Memory B cell (primary cell): ENCODE results near the gene ACKR2.

Experiments used
- ATAC-seq: fragments of 150-1000 bp; cut with Tn5 transposase; 2 replicates; pipeline ENCODE4 v1.10.0; 2021; ENCODE audit warnings: low read depth, mild to moderate bottlenecking, moderate library complexity
- DNase-seq, 2 donors: peaks; one replicate each; pipeline ENCODE4 v3.0.0; 2022; ENCODE audit warnings: low spot score in 2 of 2
- H3K27ac Mint-ChIP-seq: one replicate; pipeline ENCODE4 v1.8.0; 2022; ENCODE audit warnings: mild to moderate bottlenecking, moderate library complexity, mixed read lengths
- H3K27me3 Mint-ChIP-seq: one replicate; pipeline ENCODE4 v1.8.0; 2022; ENCODE audit warnings: mixed read lengths
- H3K36me3 Mint-ChIP-seq: one replicate; pipeline ENCODE4 v1.8.0; 2022; ENCODE audit warnings: mild to moderate bottlenecking, mixed read lengths
- H3K4me1 Mint-ChIP-seq: one replicate; pipeline ENCODE4 v1.8.0; 2022; ENCODE audit warnings: mixed read lengths
- H3K4me3 Mint-ChIP-seq: one replicate; pipeline ENCODE4 v1.8.0; 2022; ENCODE audit warnings: mild to moderate bottlenecking, moderate library complexity, mixed read lengths
- H3K9me3 Mint-ChIP-seq: one replicate; pipeline ENCODE4 v1.8.0; 2022; ENCODE audit warnings: mixed read lengths

The ACKR2 gene, protein sequence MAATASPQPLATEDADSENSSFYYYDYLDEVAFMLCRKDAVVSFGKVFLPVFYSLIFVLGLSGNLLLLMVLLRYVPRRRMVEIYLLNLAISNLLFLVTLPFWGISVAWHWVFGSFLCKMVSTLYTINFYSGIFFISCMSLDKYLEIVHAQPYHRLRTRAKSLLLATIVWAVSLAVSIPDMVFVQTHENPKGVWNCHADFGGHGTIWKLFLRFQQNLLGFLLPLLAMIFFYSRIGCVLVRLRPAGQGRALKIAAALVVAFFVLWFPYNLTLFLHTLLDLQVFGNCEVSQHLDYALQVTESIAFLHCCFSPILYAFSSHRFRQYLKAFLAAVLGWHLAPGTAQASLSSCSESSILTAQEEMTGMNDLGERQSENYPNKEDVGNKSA

DNA sequence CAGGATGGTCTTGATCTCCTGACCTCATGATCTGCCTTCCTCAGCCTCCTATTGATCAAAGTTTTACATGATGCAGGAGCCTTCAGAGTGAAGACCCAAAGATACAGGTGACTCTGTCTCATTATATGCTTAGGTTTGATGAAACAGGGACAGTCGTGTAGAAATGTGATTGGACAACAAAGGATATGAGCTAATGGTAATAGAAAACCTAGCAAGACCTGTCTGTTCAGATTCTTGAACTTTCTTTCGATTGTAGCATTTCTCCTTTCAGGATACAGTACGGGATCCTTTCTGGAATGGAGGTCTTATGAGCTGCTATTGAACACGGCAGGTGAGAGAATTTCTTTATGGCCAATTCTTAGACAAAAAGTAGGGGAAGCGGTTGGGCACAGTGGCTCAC is at the start of gene ACKR2:
Gene ACKR2, plus strand, starts transcription at position 244 of the 400 bp plus-strand sequence. CDS start 55,058 bp downstream, outside the sequence.
- no peaks in the 10 kb centered on the region for H3K9me3 Mint-ChIP-seq
- H3K27me3 Mint-ChIP-seq = peaks cover 1% of the 10 kb centered on the region
- H3K4me3 Mint-ChIP-seq = no peak within 1 kb of the TSS
- peaks cover 7% of the 10 kb centered on the region for H3K4me1 Mint-ChIP-seq
- H3K27ac Mint-ChIP-seq = no peak within 1 kb of the TSS
- no peak for ATAC-seq
- no peak for DNase-seq
- no peaks in the 10 kb centered on the region for H3K36me3 Mint-ChIP-seq

DNA sequence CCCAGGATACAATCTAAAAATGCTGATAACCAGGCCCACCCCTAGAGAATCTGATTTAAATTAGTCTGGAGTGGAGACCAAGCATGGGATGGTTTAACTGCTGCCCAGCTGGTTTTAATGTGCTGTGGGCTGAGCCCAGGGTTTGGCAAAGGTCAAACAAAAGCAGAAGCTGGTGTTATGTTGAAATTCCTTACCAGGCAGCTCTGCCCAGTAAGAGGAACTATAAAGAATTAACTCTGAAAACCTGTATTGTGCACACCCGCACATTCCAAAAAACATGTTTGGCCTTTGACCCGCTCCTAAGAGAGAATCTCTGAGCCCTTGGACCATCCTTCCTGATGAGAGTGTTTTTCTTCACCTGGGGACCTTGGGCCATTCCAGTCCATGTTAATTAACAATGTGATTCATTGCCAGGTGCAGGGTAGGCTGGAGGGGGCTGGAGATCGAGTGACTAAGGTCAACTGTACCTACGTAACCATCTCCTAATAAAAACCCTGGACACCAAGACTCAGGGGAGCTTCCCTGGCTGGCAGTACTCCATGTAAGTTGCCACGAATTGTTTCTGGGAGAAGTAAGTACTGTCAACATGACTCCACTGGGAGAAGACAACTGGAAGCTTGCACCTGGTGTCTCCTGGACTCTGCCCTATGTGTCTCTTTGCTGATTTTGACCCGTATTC is 47.1 kb upstream of the ACKR2 start:
- H3K27ac Mint-ChIP-seq = no peak overlapping the region
- no peaks in the 10 kb centered on the region for H3K4me1 Mint-ChIP-seq
- no peaks in the 10 kb centered on the region for H3K36me3 Mint-ChIP-seq
- H3K4me3 Mint-ChIP-seq = no peak overlapping the region
- no peak for ATAC-seq
- H3K9me3 Mint-ChIP-seq = no peaks in the 10 kb centered on the region
- peaks cover 2% of the 10 kb centered on the region for H3K27me3 Mint-ChIP-seq
- no peak for DNase-seq

DNA sequence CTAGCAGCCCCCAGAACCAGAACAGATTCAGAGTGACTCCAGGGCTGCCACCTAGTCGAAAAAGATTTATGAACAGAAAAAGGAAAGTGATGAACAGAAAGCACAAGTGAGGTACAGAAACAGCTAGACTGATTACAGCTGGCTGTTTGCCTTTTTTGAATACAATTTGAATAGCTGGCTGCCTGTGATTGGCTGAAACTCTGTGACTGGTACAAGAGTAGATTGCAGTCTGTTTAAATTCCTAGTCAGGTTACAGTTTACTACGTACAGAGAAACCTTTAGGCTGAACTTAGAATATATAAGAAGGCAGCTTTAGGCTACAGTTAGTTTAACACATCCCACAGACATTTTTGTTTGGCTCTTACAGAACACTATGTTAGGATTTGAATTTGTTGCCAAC is 46.2 kb upstream of the ACKR2 start:
- DNase-seq = no peak
- no peak for ATAC-seq
- H3K4me1 Mint-ChIP-seq = no peaks in the 10 kb centered on the region
- no peaks in the 10 kb centered on the region for H3K36me3 Mint-ChIP-seq
- peaks cover 2% of the 10 kb centered on the region for H3K27me3 Mint-ChIP-seq
- H3K9me3 Mint-ChIP-seq = no peaks in the 10 kb centered on the region
- H3K27ac Mint-ChIP-seq = no peak overlapping the region
- no peak overlapping the region for H3K4me3 Mint-ChIP-seq

DNA sequence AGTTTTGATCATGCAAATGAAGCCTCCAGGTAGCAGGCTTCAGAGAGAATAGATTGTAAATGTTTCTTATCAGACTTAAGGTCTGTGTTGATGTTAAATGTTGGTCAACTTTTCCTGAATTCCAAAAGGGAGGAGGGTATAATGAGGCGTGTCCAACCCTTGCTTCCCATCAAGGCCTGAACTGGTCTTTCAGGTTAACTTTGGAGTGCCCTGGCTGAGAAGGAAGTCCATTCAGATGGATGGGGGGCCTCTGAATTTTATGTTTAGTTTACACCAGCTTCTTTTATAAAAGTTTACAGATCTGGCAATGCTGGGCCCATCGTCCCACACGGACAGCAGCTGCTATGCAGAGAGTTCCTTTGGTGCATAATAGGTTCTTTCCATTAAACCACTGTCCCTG is 45.1 kb upstream of the ACKR2 start:
- Mint-ChIP-seq H3K27me3 (no peaks in the 10 kb centered on the region), H3K9me3 (no peaks in the 10 kb centered on the region), H3K4me3 (no peak overlapping the region), H3K4me1 (no peaks in the 10 kb centered on the region), H3K27ac (no peak overlapping the region), H3K36me3 (no peaks in the 10 kb centered on the region)
- ATAC-seq (no peak), DNase-seq (no peak)

DNA sequence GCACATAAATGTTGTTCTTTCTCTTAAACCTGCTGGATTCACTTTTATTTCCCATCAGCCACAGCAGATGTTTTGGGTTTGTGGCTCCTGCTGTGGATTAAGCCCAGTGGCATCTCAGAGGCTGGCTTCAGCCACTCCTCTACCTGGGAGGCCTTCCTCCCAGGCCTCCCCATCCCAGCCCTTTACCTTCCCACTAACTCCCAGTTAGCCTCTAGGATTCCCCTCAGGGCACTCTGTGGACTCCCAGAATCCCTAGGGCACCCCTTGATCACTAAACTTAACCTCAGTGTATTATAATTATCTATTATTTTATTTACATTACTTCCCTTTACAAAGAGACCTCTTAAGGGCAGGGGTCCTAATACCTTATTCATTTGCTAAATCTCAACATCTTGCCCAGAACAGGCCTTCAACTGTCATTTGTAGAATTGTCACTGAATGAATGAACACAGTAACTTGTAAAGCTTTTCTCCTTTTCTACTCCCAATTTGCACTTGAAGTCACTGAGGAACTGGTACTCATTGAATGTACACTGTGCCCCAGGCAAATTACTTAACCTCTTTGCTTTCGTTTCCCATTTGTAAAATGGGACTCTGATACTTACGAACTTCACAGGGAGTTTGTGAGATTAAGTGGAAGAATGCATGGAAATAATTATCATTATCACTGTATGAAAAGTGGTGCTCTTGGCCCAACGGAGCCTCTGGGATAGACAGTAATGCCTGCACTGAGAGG is 44.5 kb upstream of the ACKR2 start:
- Mint-ChIP-seq H3K4me1 (no peaks in the 10 kb centered on the region), H3K27ac (no peak overlapping the region), H3K9me3 (no peaks in the 10 kb centered on the region), H3K27me3 (no peaks in the 10 kb centered on the region), H3K4me3 (no peak overlapping the region), H3K36me3 (no peaks in the 10 kb centered on the region)
- ATAC-seq (no peak), DNase-seq (no peak)

DNA sequence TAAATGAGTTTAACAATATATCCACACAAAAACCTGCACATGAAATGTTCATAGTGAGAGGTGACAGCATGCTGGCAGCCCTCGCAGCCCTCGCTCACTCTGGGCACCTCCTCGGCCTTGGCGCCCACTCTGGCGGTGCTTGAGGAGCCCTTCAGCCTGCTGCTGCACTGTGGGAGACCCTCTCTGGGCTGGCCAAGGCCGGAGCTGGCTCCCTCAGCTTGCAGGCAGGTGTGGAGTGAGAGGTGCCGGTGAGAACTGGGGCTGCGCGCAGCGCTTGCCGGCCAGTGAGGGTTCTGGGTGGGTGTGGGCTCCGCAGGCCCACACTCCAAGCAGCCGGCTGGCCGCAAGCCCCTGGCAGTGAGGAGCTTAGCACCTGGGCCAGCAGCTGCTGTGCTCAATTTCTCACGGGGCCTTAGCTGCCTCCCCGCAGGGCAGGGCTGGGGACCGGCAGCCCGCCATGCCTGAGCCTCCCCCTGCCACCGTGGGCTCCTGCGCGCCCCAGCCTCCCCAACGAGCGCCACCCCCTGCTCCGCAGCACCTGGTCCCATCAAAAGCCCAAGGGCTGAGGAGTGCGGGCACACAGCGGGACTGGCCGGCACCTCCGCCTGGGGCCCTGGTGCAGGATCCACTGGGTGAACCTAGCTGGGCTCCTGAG is 39.6 kb upstream of the ACKR2 start:
- ATAC-seq = no peak
- H3K36me3 Mint-ChIP-seq = no peaks in the 10 kb centered on the region
- H3K27ac Mint-ChIP-seq = no peak overlapping the region
- H3K27me3 Mint-ChIP-seq = no peaks in the 10 kb centered on the region
- DNase-seq = no peak
- peaks cover 5% of the 10 kb centered on the region for H3K4me1 Mint-ChIP-seq
- H3K4me3 Mint-ChIP-seq = no peak overlapping the region
- no peaks in the 10 kb centered on the region for H3K9me3 Mint-ChIP-seq

DNA sequence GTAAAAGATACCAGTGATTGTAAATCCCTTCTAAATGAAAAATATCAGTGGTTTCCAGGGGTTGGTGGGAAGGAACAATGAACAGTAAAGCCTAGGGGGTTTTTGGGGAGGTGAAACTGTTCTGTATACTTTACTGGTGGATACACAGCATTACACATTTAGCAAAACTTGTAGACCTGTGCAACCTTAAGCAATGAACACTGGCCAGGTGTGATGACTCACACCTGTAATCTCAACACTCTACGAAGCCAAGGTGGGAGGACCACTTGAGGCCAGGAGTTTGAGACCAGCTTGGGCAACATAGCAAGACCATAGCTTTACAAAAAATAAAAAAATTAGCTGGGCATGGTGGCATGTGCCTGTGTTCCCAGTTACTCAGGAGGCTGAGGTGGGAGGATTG is 38.0 kb upstream of the ACKR2 start:
- ATAC-seq (no peak), DNase-seq (no peak)
- Mint-ChIP-seq H3K27ac (peak overlapping the region; percentile 43), H3K4me3 (no peak overlapping the region), H3K36me3 (no peaks in the 10 kb centered on the region), H3K9me3 (no peaks in the 10 kb centered on the region), H3K27me3 (no peaks in the 10 kb centered on the region), H3K4me1 (peaks cover 5% of the 10 kb centered on the region)

DNA sequence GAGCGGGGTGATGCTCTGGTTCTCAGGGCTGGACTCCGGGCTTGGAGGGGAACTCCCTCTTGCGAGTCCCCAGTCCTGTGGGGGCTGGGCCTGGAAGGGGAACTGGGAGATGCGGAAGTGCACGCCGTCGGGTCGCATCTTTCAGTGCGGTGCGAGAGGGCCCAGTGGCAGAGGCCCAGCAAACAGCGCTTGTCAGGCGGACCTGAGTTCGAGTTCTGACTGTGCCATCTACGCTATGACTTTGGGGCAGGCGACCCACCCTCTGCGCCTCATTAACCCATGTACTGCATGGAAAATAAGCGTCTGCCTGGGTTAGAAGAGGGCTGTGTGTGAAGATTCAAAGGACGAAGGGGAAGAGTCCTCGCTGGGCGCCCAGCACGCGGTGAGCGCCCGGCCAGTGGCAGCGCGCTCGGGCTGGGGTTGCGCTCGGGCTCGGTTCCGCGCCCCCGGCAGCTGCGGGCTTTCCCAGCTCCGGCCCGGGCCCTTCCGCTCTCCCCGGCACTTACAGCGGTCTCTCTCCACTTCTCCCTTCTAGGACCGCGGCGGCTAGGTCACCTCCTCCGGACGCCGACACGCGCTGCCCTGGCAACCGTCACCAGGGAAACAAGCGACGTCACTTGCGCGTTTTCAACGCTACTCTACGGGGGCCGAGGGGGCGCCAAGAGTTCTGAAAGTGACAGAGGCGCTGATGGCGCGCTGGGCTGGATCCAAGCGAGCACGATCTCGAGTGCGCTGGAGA is 36.4 kb upstream of the ACKR2 start, which contains the start of gene CCDC13:
Gene CCDC13, minus strand, starts transcription at position 584 of the 739 bp plus-strand sequence. CDS start 14,908 bp downstream, outside the sequence.
- peak; percentile 94 to 96 for DNase-seq
- H3K4me3 Mint-ChIP-seq = peak within 1 kb of the TSS; percentile 85
- H3K27me3 Mint-ChIP-seq = no peaks in the 10 kb centered on the region
- ATAC-seq = peak; percentile 92
- peak within 1 kb of the TSS; percentile 94 for H3K27ac Mint-ChIP-seq
- H3K4me1 Mint-ChIP-seq = peaks cover 5% of the 10 kb centered on the region
- H3K9me3 Mint-ChIP-seq = no peaks in the 10 kb centered on the region
- H3K36me3 Mint-ChIP-seq = no peaks in the 10 kb centered on the region

DNA sequence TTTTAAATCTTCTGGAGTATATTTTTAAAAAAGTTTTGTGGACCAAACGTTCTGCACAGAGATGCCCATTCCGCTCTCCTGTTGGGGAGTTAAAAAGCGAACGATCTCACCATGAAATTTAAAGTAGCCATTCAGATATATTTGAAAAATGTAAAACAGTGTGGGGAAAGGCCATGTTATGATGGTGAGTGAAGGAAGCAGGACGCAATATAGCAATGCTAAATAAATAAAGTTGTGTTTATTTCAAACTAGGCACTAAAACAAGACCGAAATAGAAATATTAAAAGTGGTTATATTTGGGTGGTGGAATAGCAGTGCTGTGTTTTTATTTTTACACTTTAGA is 35.9 kb upstream of the ACKR2 start:
- ATAC-seq = peak; percentile 6
- no peaks in the 10 kb centered on the region for H3K36me3 Mint-ChIP-seq
- peak overlapping the region; percentile 94 for H3K27ac Mint-ChIP-seq
- no peaks in the 10 kb centered on the region for H3K27me3 Mint-ChIP-seq
- peaks cover 5% of the 10 kb centered on the region for H3K4me1 Mint-ChIP-seq
- no peaks in the 10 kb centered on the region for H3K9me3 Mint-ChIP-seq
- no peak for DNase-seq
- peak overlapping the region; percentile 85 for H3K4me3 Mint-ChIP-seq

DNA sequence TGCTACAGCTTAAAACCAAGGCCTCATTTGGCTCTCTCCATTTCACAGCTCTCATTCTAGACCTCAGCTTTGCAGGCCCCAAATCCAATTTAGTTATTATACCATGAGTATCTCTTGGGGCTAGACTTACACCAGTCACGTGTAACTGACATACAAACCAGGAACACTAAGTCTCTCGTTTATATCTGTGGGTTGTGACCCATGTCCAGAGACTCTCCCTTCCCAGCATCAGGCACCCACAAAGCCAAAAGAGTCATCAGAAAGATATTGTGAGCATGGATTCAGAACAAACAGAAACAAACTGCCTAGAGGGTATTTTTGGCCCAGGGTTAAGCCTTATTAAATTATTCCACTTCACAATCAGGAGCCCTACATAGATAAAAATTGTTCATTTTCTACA is 30.6 kb upstream of the ACKR2 start:
- Mint-ChIP-seq H3K27me3 (no peaks in the 10 kb centered on the region), H3K36me3 (peaks cover 4% of the 10 kb centered on the region), H3K27ac (no peak overlapping the region), H3K4me1 (no peaks in the 10 kb centered on the region), H3K4me3 (no peak overlapping the region), H3K9me3 (no peaks in the 10 kb centered on the region)
- ATAC-seq = no peak
- no peak for DNase-seq

DNA sequence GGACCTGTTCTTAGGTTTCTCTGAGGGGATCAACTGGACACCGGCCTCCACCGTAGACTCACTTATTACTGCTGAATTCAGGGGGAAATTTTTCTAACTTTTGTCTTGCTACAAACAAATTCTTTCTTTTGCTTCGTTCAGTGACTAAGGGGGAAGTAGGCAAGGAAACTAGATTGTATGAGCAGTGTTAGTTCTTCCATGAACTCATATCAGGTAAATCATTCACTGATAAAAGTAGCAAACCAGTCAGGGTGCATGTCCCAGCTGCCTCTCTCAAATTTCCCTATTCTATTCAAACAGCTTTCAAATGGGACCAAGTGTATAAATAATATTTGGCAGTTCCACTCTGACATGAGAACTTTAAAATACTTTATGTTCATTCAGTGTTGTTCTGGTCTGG is 28.8 kb upstream of the ACKR2 start:
- Mint-ChIP-seq H3K4me1 (no peaks in the 10 kb centered on the region), H3K27ac (peak overlapping the region; percentile 31), H3K4me3 (no peak overlapping the region), H3K36me3 (peaks cover 4% of the 10 kb centered on the region), H3K27me3 (no peaks in the 10 kb centered on the region), H3K9me3 (no peaks in the 10 kb centered on the region)
- no peak for ATAC-seq
- no peak for DNase-seq

DNA sequence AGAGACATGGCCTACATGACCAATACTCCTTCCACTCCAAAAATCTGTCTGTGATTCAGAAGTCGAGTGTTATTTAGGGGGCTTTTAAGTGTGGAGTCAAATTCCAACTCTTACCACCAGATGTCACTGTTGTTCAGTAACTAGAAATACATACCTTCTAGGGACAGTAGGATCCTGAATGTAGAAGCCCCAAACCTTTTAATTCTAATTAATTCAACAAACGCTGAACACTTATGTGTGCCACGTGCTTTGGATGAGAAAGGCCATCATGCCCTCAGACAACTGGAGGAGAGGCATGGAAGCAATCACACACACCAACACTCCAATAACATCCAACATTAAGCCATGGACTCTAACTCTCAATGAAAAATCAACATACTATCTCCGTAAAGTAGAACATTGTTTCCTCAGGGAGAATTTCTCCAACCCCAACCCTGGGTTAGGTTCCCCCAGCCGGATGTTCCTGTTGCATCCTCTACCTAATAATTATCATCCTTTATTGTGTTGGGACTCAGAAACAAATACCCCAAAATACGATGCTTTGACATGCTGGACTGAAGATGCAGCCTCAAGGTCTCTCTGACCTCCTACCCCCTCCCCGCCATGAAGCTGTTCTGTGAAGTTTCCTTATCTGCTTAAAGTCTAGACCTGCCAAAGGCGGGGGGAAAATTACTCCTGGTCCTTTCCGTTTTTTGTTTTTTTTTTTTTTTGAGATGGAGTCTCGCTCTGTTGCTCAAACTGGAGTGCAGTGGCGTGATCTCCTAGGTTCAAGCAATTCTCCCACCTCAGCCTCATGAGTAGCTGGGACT is 28.1 kb upstream of the ACKR2 start:
- Mint-ChIP-seq H3K4me1 (no peaks in the 10 kb centered on the region), H3K9me3 (no peaks in the 10 kb centered on the region), H3K27me3 (no peaks in the 10 kb centered on the region), H3K36me3 (peaks cover 4% of the 10 kb centered on the region), H3K4me3 (no peak overlapping the region), H3K27ac (peak overlapping the region; percentile 31)
- ATAC-seq (peak; percentile 87), DNase-seq (peak; percentile 46 to 69)

DNA sequence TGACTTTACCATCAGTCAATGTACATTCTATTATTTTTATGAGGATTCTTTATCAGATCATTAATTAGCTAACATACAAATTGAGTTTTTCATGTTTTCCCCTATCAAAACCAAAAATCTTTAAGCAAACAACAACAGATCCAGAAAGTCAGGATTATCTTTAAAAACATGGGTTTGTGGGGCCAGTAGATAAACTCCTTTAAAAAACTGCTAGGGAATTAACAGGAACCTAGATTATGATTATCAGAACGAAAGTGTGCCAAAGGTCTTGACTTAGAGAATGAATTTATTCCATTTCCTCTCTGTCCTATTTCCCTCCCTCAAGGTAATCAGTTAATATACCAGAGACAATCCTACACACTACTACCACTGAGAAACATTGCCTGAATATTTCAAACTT is 23.0 kb upstream of the ACKR2 start:
- Mint-ChIP-seq H3K4me3 (no peak overlapping the region), H3K36me3 (peaks cover 12% of the 10 kb centered on the region), H3K9me3 (no peaks in the 10 kb centered on the region), H3K27me3 (no peaks in the 10 kb centered on the region), H3K27ac (no peak overlapping the region), H3K4me1 (peaks cover 2% of the 10 kb centered on the region)
- DNase-seq (no peak), ATAC-seq (no peak)
